Endothelial cell of umbilical vein (primary cell): ENCODE data around the gene SYTL4. TPM values are rescaled to one million over a fixed set of nuclear protein-coding genes. Genes with fewer than 3 reads are reported as not detected.

Experiments used
- BruUV-seq: library from RNA; stranded (reverse); fragments of 400-500 nt; replicated peaks from 2 replicates; lab custom pipeline; 2021; lab: Mats Ljungman, UMichigan
- CTCF ChIA-PET: fragments of 300-600, 350-600 bp; sonication (Branson Sonifier 250); formaldehyde crosslinking; loops from one replicate; lab custom pipeline; 2021; ENCODE audit warnings: antibody characterized with exemption, inconsistent platforms; lab: Charles Lee
- POLR2A ChIA-PET: fragments of 300-600, 350-600 bp; sonication (Branson Sonifier 250); formaldehyde crosslinking; loops from one replicate; lab custom pipeline; 2021; ENCODE audit warnings: antibody characterized with exemption, inconsistent platforms; lab: Charles Lee
- DNase-seq: peaks from one replicate; pipeline ENCODE4 v3.0.0-alpha.2; 2011; ENCODE audit warnings: low read depth, low spot score
- FAIRE-seq: peaks from 2 replicates; lab custom pipeline; 2011; peaks lifted over from hg19 to GRCh38; lab: Jason Lieb, UNC
- H2AFZ ChIP-seq: 2 replicates; pipeline ENCODE4 v1.6.0; 2012; ENCODE audit warnings: low read depth, low read length, control low read depth, inconsistent platforms
- H3K27ac ChIP-seq: 2 replicates; pipeline ENCODE4 v1.5.1; 2011; ENCODE audit warnings: low read depth, mild to moderate bottlenecking, control low read depth, low read length, moderate library complexity; ENCODE audit not compliant: insufficient read depth
- H3K27me3 ChIP-seq, 2 experiments: 2 replicates each; pipeline versions ENCODE4 v1.6.0 to v1.6.1; 2011; ENCODE audit warnings: low read length in 2 of 2, mixed read lengths in 1 of 2; ENCODE audit not compliant: control insufficient read depth in 2 of 2, insufficient read depth in 2 of 2
- H3K36me3 ChIP-seq, 2 experiments: 2 replicates in 1 of 2; 3 replicates in 1 of 2; pipeline ENCODE4 v1.5.1; 2011; ENCODE audit warnings: low read length in 2 of 2, mild to moderate bottlenecking in 1 of 2, moderate library complexity in 1 of 2; ENCODE audit not compliant: control insufficient read depth in 2 of 2, insufficient read depth in 2 of 2; ENCODE audit errors: extremely low read depth in 1 of 2
- H3K4me1 ChIP-seq: 3 replicates; pipeline ENCODE4 v1.5.1; 2011; ENCODE audit warnings: mild to moderate bottlenecking, low read length; ENCODE audit not compliant: control insufficient read depth, insufficient read depth; ENCODE audit errors: extremely low read depth
- H3K4me2 ChIP-seq: 2 replicates; pipeline ENCODE4 v1.6.1; 2011; ENCODE audit warnings: low read length, control low read depth, mixed read lengths; ENCODE audit not compliant: insufficient read depth
- H3K4me3 ChIP-seq, 3 experiments: fragments of 200-600 bp in 1 of 3; sonication (generic), shearing (Covaris generic) in 1 of 3; replicated peaks in 1 of 3; 2 replicates each; pipeline ENCODE4 v1.5.1; 2011 to 2016; ENCODE audit warnings: control low read depth in 3 of 3, low read length in 3 of 3, mild to moderate bottlenecking in 2 of 3, inconsistent platforms in 1 of 3, low read depth in 1 of 3, moderate library complexity in 1 of 3; ENCODE audit not compliant: insufficient read depth in 1 of 3
- H3K79me2 ChIP-seq: 2 replicates; pipeline ENCODE4 v1.6.0; 2012; ENCODE audit warnings: low read length, inconsistent platforms; ENCODE audit not compliant: control insufficient read depth, insufficient read depth
- H3K9ac ChIP-seq: replicated peaks from 2 replicates; pipeline ENCODE3; 2011; ENCODE audit warnings: low read length, control low read depth; ENCODE audit not compliant: insufficient read depth; ENCODE audit errors: extremely low read depth
- H3K9me1 ChIP-seq: replicated peaks from 3 replicates; pipeline ENCODE4 v1.6.0; 2011; ENCODE audit warnings: mild to moderate bottlenecking, low read length; ENCODE audit not compliant: control insufficient read depth, insufficient read depth; ENCODE audit errors: extremely low read depth
- H3K9me3 ChIP-seq: replicated peaks from 2 replicates; pipeline ENCODE4 v1.5.1; 2012; ENCODE audit warnings: low read length, inconsistent platforms; ENCODE audit not compliant: control insufficient read depth, insufficient read depth
- H4K20me1 ChIP-seq: replicated peaks from 2 replicates; pipeline ENCODE3; 2011; ENCODE audit warnings: mild to moderate bottlenecking, low read length; ENCODE audit not compliant: control insufficient read depth, insufficient read depth; ENCODE audit errors: extremely low read depth
- CTCF ChIP-seq, 2 donors: IDR thresholded peaks; 1 replicate in 1 of 2; 2 replicates in 1 of 2; pipeline ENCODE4 v1.5.1; 2011; ENCODE audit warnings: low read length in 2 of 2, mild to moderate bottlenecking in 2 of 2, moderate library complexity in 2 of 2, control low read depth in 1 of 2, inconsistent platforms in 1 of 2, low read depth in 1 of 2; ENCODE audit not compliant: insufficient read depth in 1 of 2; ENCODE audit errors: extremely low read depth in 1 of 2
- EZH2 ChIP-seq: IDR thresholded peaks from 2 replicates; pipeline ENCODE4 v1.6.1; 2012; ENCODE audit warnings: borderline replicate concordance, low read depth, mild to moderate bottlenecking, moderate library complexity, low read length, inconsistent platforms; ENCODE audit not compliant: severe bottlenecking
- JUN ChIP-seq: IDR thresholded peaks from 2 replicates; pipeline ENCODE4 v1.6.1; 2011; ENCODE audit warnings: borderline replicate concordance, low read depth; ENCODE audit not compliant: insufficient read length, insufficient read depth
- MAX ChIP-seq: IDR thresholded peaks from 2 replicates; pipeline ENCODE4 v1.6.1; 2011; ENCODE audit not compliant: insufficient read depth, insufficient read length
- MYC ChIP-seq: IDR thresholded peaks from one replicate; pipeline ENCODE4 v1.6.1; 2011; ENCODE audit warnings: mild to moderate bottlenecking, low read depth, low read length
- POLR2A ChIP-seq: IDR thresholded peaks from 2 replicates; pipeline ENCODE4 v1.6.1; 2012; ENCODE audit warnings: low read depth, mild to moderate bottlenecking, control low read depth, low read length
- POLR2AphosphoS5 ChIP-seq: IDR thresholded peaks from 2 replicates; pipeline ENCODE4 v1.6.1; 2012; ENCODE audit warnings: low read depth, mild to moderate bottlenecking, control low read depth, low read length, moderate library complexity; ENCODE audit not compliant: insufficient read depth
- dilution Hi-C: fragments of 300-500 bp; cut with MboI; formaldehyde crosslinking; loops from one replicate; pipeline ENCODE4 v1.15.0; 2019; ENCODE audit warnings: low sequenced_read_pairs; ENCODE audit not compliant: extremely low pct_ligation_motif_present
- intact Hi-C: fragments of 100-400 bp; cut with micrococcal nuclease; formaldehyde crosslinking; loops from one replicate; pipeline ENCODE4 v1.10.0; 2022
- polyA plus RNA-seq, 4 experiments: library from polyadenylated mRNA; depleted of rRNA in 3 of 4; stranded (reverse) in 3 of 4; unstranded in 1 of 4; fragments of >200 nt; gene quantifications; 2 replicates each; pipeline versions ENCODE4 v1.2.1 to v1.2.3, GENCODE V29; 2011 to 2012; ENCODE audit warnings: missing spikeins in 1 of 4
- total RNA-seq: library from RNA; stranded (reverse); gene quantifications from 2 replicates; pipeline ENCODE4 v1.2.3, GENCODE V29; 2021

Gene SYTL4
- total and polyA plus RNA-seq, 2 donors (not counting 3 experiments of a cell fraction or from before 2014, with no cell fraction given), result 25.6 to 44.1 TPM

GRCh38 chrX:100695302-100695701 lies 36.6 kb downstream of the SYTL4 start:
- POLR2A ChIA-PET, result no interaction called here
- dilution Hi-C loops, result no loop called here
- Histone ChIP-seq H4K20me1 (no peaks in the 10 kb centered on the region), H3K79me2 (no peaks in the 10 kb centered on the region), H3K27me3 (no peaks in the 10 kb centered on the region), H3K27ac (no peak overlapping the region), H3K36me3 (no peaks in the 10 kb centered on the region), H3K4me3 (no peak overlapping the region), H3K4me2 (no peak overlapping the region), H3K9me1 (no peaks in the 10 kb centered on the region), H3K9me3 (no peaks in the 10 kb centered on the region), H3K4me1 (no peaks in the 10 kb centered on the region), H3K9ac (no peak overlapping the region), H2AFZ (no peak overlapping the region)
- BruUV-seq, result no TSS peak
- FAIRE-seq, result peak; percentile 81
- no peak for DNase-seq
- CTCF ChIA-PET, result no interaction called here
- intact Hi-C loops, result no loop called here
- TF ChIP-seq JUN (peak; percentile 14), POLR2A (no peak), EZH2 (no peak), MYC (no peak), MAX (no peak), CTCF (IDR thresholded peaks at IDR 0.05; ENCODE audit: extremely low read depth in 1 of 2, insufficient read depth in 1 of 2, low read depth in 1 of 2, low read length in 2 of 2) (no peak), POLR2AphosphoS5 (no peak)
